ENCODE results near the gene CD8B.

CD8B gene

DNA sequence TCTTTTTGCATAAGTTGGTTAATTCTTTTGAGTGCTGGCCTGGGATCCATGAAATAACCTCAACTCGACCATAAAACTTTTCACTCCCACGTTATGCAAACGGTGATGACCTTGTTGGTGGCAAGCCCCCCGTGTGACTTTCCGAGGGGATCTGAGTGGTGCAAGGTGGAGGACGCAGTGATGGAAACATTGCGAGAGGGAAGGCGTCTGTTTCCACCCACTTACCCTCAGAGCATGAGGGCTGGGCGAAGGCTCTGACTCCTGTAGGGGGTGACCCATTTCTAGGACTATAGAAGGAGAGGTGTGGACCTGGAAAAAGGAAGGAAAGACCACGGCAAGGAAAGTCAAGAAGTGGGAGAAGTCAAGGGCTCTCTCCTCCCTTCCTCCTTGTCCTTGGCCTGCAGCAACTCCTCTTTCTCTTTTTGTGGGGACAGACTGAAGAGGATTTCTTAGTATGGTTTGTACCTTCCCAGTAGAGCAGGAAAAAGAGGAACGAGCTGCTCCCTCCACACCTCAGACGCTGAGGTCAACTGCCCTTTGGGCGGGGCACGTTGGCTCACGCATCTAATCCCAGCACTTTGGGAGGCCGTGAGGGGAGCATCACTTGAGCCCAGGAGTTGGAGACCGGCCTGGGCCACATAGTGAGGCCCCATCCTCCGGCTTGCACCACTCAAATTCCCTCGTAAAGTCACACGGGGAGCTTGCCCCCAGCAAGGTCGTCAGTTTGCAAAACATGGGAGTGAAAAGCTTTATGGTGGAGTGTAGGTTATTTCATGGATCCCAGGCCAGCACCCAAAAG is 55.4 kb downstream of the CD8B start:
- no peak for DNase-seq (ENCODE audit: low read depth in 2 of 3, low spot score in 1 of 3)

- no peak for DNase-seq (ENCODE audit: low read depth in 2 of 3, low spot score in 1 of 3)
Observed at GRCh38 chr2:86800856-86801567, 60.7 kb downstream of the CD8B start.

DNA sequence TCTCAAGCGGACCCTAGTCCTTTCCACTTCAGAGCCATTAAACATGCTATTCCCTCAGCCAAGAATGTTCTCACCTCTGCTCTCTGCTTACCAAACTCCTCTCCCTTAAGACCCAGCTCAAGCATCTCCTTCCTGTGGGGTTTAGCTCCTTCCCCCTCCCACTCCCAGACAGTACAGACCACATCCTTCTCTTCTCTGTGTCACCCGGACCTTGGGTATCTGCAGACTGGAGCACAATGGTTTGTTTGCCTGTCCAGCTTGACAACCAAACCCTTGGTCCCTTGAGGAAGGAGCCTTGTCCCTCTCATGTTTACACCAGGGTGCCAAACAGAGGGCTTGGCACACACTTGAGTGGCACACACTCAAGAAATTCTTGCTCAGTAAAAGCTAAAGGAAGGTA is 66.8 kb downstream of the CD8B start:
- DNase-seq (ENCODE audit: low read depth in 2 of 3, low spot score in 1 of 3), result no peak

DNA sequence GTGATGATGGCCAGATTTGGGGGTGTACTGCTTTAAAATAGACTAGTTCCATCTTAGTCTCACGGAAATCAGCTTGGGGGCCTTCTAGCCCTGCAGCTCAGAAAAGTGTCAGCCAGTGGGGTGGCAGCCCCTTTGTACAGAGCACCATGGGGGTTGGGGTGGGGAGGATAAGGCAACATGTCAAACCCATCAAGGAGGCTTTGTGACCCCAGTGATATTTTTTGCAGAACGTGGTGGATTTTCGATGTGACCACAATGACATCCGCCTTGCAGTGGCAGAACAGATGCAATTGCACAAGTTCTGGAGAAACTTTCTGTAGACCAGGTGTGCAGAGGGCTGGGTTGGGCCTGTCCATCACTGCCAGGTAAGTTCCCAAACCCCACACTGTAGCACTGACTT is 67.9 kb downstream of the CD8B start:
- DNase-seq (ENCODE audit: low read depth in 2 of 3, low spot score in 1 of 3), result no peak

GRCh38 chr2:86791573-86791972 is 70.1 kb downstream of the CD8B start:
- no peak for DNase-seq (ENCODE audit: low read depth in 2 of 3, low spot score in 1 of 3)

- no peak for DNase-seq (ENCODE audit: low read depth in 2 of 3, low spot score in 1 of 3)
Observed at GRCh38 chr2:86790676-86791572, 70.8 kb downstream of the CD8B start, which contains the start of gene CD8A. CD8A (minus strand) TSS chr2:86790913; CDS start chr2:86790825, 88 bp downstream.

- no peak for DNase-seq (ENCODE audit: low read depth in 2 of 3, low spot score in 1 of 3)
Observed at GRCh38 chr2:86790134-86790675, 71.5 kb downstream of the CD8B start.

DNA sequence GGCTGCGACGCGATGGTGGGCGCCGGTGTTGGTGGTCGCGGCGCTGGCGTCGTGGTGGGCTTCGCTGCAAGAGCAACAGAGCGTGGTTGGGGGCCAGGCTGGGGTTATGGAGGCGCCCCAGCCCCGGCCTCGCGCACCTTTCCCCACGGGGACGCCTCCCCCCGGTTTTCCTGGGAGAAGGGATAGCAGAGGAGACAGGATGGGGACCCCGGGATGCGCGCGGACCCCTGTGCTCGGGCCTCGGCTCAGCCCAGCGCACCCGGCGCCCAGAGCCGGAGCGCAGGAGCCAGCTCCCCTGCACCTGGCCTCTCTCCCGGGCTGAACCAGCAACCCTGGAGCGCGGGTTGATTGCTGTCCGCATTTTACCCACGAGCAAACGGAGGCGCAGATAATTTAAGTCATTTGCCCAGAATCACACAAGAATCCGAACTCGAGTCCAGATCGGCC is 72.0 kb downstream of the CD8B start:
- DNase-seq (ENCODE audit: low read depth in 2 of 3, low spot score in 1 of 3), result no peak

GRCh38 chr2:86788881-86789686 is 72.6 kb downstream of the CD8B start:
- no peak for DNase-seq (ENCODE audit: low read depth in 2 of 3, low spot score in 1 of 3)

DNA sequence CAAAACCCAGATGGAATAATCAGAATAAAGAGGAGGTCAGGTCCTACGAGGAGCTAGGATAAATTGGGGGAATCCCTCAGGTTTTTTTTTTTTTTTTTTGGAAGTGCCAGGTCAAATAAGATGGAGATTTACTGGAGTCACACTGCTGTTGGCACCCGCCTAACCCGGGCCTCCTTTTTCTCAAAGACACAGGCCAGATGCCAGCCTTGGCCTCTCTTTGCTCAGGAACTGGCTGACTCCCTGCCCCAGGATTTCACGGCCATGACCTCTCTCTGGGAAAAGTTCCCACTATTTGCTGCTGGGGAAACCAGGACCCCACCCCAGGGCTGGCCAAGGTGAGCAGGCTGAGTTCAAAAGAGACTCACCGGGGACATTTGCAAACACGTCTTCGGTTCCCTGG is 73.5 kb downstream of the CD8B start:
- no peak for DNase-seq (ENCODE audit: low read depth in 2 of 3, low spot score in 1 of 3)

DNA sequence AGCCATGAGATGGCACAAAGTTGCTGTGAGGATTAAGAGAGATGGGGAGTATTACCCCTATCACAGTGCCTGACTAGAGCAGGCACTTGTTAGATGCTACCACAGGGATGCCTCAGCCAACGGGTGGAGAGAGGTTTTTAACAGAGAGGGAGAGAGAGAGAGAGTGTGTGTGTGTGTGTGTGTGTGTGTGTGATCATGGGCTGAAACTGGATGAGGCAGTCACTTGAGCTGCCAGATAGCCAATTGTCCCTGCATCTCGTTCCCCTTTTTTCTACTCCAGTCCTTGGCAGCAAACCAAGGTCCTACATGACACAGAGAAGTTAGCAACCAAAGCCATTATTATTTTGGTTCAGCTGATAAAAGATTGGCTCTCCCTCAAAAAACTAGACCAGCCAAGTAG is 74.0 kb downstream of the CD8B start:
- DNase-seq (ENCODE audit: low read depth in 2 of 3, low spot score in 1 of 3), result no peak

- DNase-seq (ENCODE audit: low read depth in 2 of 3, low spot score in 1 of 3), result no peak
Observed at GRCh38 chr2:86786001-86786536, 75.6 kb downstream of the CD8B start.

GRCh38 chr2:86785456-86785855 is 76.2 kb downstream of the CD8B start:
- no peak for DNase-seq (ENCODE audit: low read depth in 2 of 3, low spot score in 1 of 3)

GRCh38 chr2:86783615-86784339 is 77.9 kb downstream of the CD8B start:
- DNase-seq (ENCODE audit: low read depth in 2 of 3, low spot score in 1 of 3), result no peak

GRCh38 chr2:86782748-86783147 is 78.9 kb downstream of the CD8B start:
- no peak for DNase-seq (ENCODE audit: low read depth in 2 of 3, low spot score in 1 of 3)

GRCh38 chr2:86781363-86781762 is 80.3 kb downstream of the CD8B start:
- DNase-seq (ENCODE audit: low read depth in 2 of 3, low spot score in 1 of 3), result no peak

DNA sequence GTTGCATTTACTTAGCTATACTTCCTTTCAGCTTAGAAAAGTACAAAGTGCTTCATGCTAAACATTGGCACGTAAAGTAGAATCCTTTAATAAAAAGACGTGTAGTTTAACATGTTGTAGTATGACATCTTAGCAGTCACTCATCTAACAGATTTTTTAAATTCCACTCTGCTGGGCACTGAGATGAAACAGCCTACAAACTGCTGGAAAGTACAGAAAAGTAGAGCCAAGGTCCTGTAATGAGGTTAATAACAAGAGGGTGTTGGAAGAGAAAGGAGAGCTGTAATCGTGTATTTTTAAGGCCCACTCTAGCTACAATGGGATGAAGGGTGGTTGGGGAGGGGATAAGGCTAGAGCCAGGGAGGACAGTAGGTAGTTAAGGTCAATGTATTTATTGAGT is 81.7 kb downstream of the CD8B start:
- DNase-seq (ENCODE audit: low read depth in 2 of 3, low spot score in 1 of 3), result no peak

DNA sequence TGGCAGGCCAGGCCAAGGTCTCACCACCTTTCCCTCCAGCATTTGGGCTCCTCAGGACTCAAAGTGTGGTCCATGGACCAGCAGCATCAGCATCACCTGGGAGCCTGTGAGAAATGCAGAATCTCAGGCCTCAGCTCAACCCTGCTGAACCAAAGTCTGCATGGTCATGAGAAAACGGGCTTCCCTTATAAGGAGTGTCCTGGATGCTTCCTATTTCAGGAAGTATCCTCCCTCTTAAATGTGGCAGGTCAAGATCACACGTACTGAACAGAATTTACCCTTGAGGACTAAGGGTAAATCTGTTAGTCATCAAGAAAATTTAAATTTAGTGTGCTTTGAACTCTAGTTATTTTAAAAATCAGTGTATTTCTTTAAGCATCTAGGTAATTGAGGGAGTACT is 82.7 kb downstream of the CD8B start:
- no peak for DNase-seq (ENCODE audit: low read depth in 2 of 3, low spot score in 1 of 3)

DNA sequence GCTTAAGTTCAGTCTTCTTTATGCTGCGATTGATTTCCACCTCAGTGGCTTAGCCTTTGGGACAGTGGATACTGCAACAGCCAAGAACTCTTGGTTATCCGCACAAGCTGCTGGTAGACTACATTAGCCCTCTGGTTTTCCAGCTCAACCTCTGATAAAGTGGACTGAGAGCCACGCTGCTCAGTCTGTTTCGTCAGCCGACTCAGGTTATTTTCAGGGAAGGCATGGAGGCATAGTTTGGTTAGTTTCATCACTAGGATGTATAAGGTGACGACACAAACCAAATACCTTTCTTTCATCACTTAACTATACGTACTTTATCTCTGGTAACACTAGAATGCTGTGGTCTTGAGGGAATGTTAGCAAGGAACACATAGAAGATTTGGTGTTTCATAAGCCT is 85.2 kb downstream of the CD8B start:
- DNase-seq (ENCODE audit: low read depth in 2 of 3, low spot score in 1 of 3), result no peak
